HepG2 (cell line): ENCODE results near the gene ITPR1.

Source experiments
- CTCF ChIP-seq: sonication (generic); formaldehyde crosslinking; IDR thresholded peaks from 2 replicates; pipeline ENCODE4 v1.5.0; 2020; ENCODE audit warnings: mild to moderate bottlenecking, missing genetic modification reagents, moderate library complexity
- GABPA ChIP-seq, 2 experiments: IDR thresholded peaks; 2 replicates each; pipeline ENCODE4 v1.6.1; 2011 to 2016; ENCODE audit warnings: low read depth in 2 of 2, low read length in 1 of 2, missing biosample characterization in 1 of 2, missing genetic modification characterization in 1 of 2
- HDAC1 ChIP-seq: sonication (generic); formaldehyde crosslinking; IDR thresholded peaks from 2 replicates; pipeline ENCODE4 v1.5.1; 2020; ENCODE audit warnings: mild to moderate bottlenecking, missing genetic modification reagents
- SIN3A ChIP-seq: IDR thresholded peaks from 2 replicates; pipeline ENCODE4 v1.6.1; 2011; ENCODE audit warnings: low read depth, mild to moderate bottlenecking, control low read depth, low read length, borderline replicate concordance
- SMC3 ChIP-seq: IDR thresholded peaks from 2 replicates; pipeline ENCODE4 v1.6.1; 2011; ENCODE audit warnings: low read length, improper control_type of control experiment
- TBP ChIP-seq: sonication (generic); formaldehyde crosslinking; IDR thresholded peaks from 2 replicates; pipeline ENCODE4 v1.5.0; 2020; ENCODE audit warnings: missing genetic modification reagents
- ZNF180 ChIP-seq: sonication (generic); formaldehyde crosslinking; IDR thresholded peaks from 2 replicates; pipeline ENCODE4 v1.4.0; 2020; ENCODE audit warnings: low read depth, missing genetic modification reagents, borderline replicate concordance
- ZNF335 ChIP-seq: sonication (generic); formaldehyde crosslinking; IDR thresholded peaks from 2 replicates; pipeline ENCODE4 v1.4.0; 2020; ENCODE audit warnings: missing genetic modification reagents
- ZNF737 ChIP-seq: sonication (generic); formaldehyde crosslinking; IDR thresholded peaks from 2 replicates; pipeline ENCODE4 v1.5.0; 2020; ENCODE audit warnings: missing genetic modification reagents, mild to moderate bottlenecking, borderline replicate concordance

- TF ChIP-seq SIN3A (no peak), SMC3 (no peak), HDAC1 (CRISPR knock-in tag) (no peak), GABPA (IDR thresholded peaks at IDR 0.05; ENCODE audit: low read depth, low read length) (no peak), GABPA (CRISPR knock-in tag; IDR thresholded peaks at IDR 0.05; ENCODE audit: low read depth) (no peak), ZNF335 (CRISPR knock-in tag) (no peak), CTCF (no peak), TBP (no peak), ZNF180 (no peak), ZNF737 (CRISPR knock-in tag) (no peak)
These were observed 195.3 kb downstream of the ITPR1 start for GRCh38 chr3:4688411-4688810.
